ENCODE data around the gene ARHGAP6.
A peak's percentile ranks its signal among the peaks of the same experiment; 100 is the strongest.
"Not testable (repeated sequence)": the region's sequence is repeated elsewhere in the genome, so short reads cannot be mapped to it uniquely, and the experiment has no call there.

ARHGAP6 gene

GRCh38 chrX:11499076-11500044 is 166.4 kb downstream of the ARHGAP6 start:
- no peak overlapping the region for H3K4me3 ChIP-seq (ENCODE audit: low read length)
- no peak for TF ChIP-seq CTCF (conservative IDR thresholded peaks at IDR 0.05; ENCODE audit: low read length)
- DNase-seq (ENCODE audit: low read depth), result peak; percentile 42

GRCh38 chrX:11491375-11491774 is 174.3 kb downstream of the ARHGAP6 start:
- H3K4me3 ChIP-seq (ENCODE audit: low read length), result not testable (repeated sequence)

GRCh38 chrX:11484290-11484689 is 181.4 kb downstream of the ARHGAP6 start:
- DNase-seq (ENCODE audit: low read depth), result no peak
- H3K4me3 ChIP-seq (ENCODE audit: low read length), result no peak overlapping the region
- TF ChIP-seq CTCF (conservative IDR thresholded peaks at IDR 0.05; ENCODE audit: low read length), result no peak

More at GRCh38 chrX:11491375-11491774, 174.3 kb downstream of the ARHGAP6 start:
- not testable (repeated sequence) for DNase-seq (ENCODE audit: low read depth)

- no peak for TF ChIP-seq CTCF (conservative IDR thresholded peaks at IDR 0.05; ENCODE audit: low read length)
- no peak overlapping the region for H3K4me3 ChIP-seq (ENCODE audit: low read length)
- DNase-seq (ENCODE audit: low read depth), result peak; percentile 26
These were observed 184.7 kb downstream of the ARHGAP6 start for GRCh38 chrX:11481035-11481434.

GRCh38 chrX:11480626-11481025 is 185.1 kb downstream of the ARHGAP6 start:
- DNase-seq (ENCODE audit: low read depth), result no peak
- TF ChIP-seq CTCF (conservative IDR thresholded peaks at IDR 0.05; ENCODE audit: low read length), result no peak
- no peak overlapping the region for H3K4me3 ChIP-seq (ENCODE audit: low read length)

- DNase-seq (ENCODE audit: low read depth), result no peak
- no peak for TF ChIP-seq CTCF (conservative IDR thresholded peaks at IDR 0.05; ENCODE audit: low read length)
- no peak overlapping the region for H3K4me3 ChIP-seq (ENCODE audit: low read length)
These were observed 186.8 kb downstream of the ARHGAP6 start for GRCh38 chrX:11478911-11479310.

GRCh38 chrX:11478026-11478425 is 187.7 kb downstream of the ARHGAP6 start:
- no peak for DNase-seq (ENCODE audit: low read depth)
- H3K4me3 ChIP-seq (ENCODE audit: low read length), result no peak overlapping the region
- TF ChIP-seq CTCF (conservative IDR thresholded peaks at IDR 0.05; ENCODE audit: low read length), result no peak
